ENCODE results near the gene TAF11L4. TPM values are rescaled to one million over a fixed set of nuclear protein-coding genes. Genes with fewer than 3 reads are reported as not detected.

The TAF11L4 gene
- not detected in 2 replicates for total RNA-seq

GRCh38 chr5:17521501-17521900 lies at the start of gene TAF11L4:
TAF11L4 (plus strand) TSS chr5:17521801.

GRCh38 chr5:17497931-17498330 lies 23.7 kb upstream of the TAF11L4 start, which contains the start of gene TAF11L2:
TAF11L2 (plus strand) TSS chr5:17498231.

GRCh38 chr5:17518067-17518466 lies 3.5 kb upstream of the TAF11L4 start, which contains the start of gene TAF11L3:
TAF11L3 (plus strand) TSS chr5:17518367.

GRCh38 chr5:17524935-17525334 lies 3.3 kb downstream of the TAF11L4 start, which contains the start of gene TAF11L5:
TAF11L5 (plus strand) TSS chr5:17525235.

GRCh38 chr5:17528369-17528768 lies 6.8 kb downstream of the TAF11L4 start, which contains the start of gene TAF11L6:
TAF11L6 (plus strand) TSS chr5:17528669.

Small RNA genes lying within 50 kb of the gene (small RNA-seq; reads per million reads assigned to genes)
- gene AC106774.3 (ENCODE audit: low replicate concordance): not detected

Other genes starting within 250 kb of the TAF11L4 start
- gene TAF11L2, start 23.6 kb upstream of the TAF11L4 start, total RNA-seq: not detected in 2 replicates
- gene TAF11L3, start 3.4 kb upstream of the TAF11L4 start, total RNA-seq: not detected in 2 replicates
- gene TAF11L5, start 3.4 kb downstream of the TAF11L4 start, total RNA-seq: not detected in 2 replicates
- not detected in 2 replicates for gene TAF11L6, start 6.9 kb downstream of the TAF11L4 start, total RNA-seq
- not detected in 2 replicates for gene TAF11L7, start 64.0 kb downstream of the TAF11L4 start, total RNA-seq
- gene TAF11L8, start 69.2 kb downstream of the TAF11L4 start, total RNA-seq: not detected in 2 replicates
- not detected in 2 replicates for gene TAF11L9, start 72.6 kb downstream of the TAF11L4 start, total RNA-seq
- not detected in 2 replicates for gene TAF11L10, start 76.0 kb downstream of the TAF11L4 start, total RNA-seq
- not detected in 2 replicates for gene TAF11L11, start 82.4 kb downstream of the TAF11L4 start, total RNA-seq
- not detected in 2 replicates for gene TAF11L12, start 88.6 kb downstream of the TAF11L4 start, total RNA-seq
- not detected in 2 replicates for gene TAF11L13, start 110.3 kb downstream of the TAF11L4 start, total RNA-seq
- gene TAF11L14, start 112.7 kb downstream of the TAF11L4 start, total RNA-seq: not detected in 2 replicates

All from placental pericyte (primary cell).